Neural cell (in vitro differentiated cells): ENCODE measurements around the gene FHOD3.

ENCODE experiments used
- CTCF ChIP-seq: fragments of 450-650 bp; IDR thresholded peaks from 2 replicates; pipeline ENCODE4 v1.5.1; 2014; ENCODE audit warnings: antibody characterized with exemption, mild to moderate bottlenecking, moderate library complexity; ENCODE audit not compliant: poor library complexity, severe bottlenecking
- EP300 ChIP-seq: fragments of 450-650 bp; conservative IDR thresholded peaks from 2 replicates; pipeline ENCODE4 v1.6.1; 2014; ENCODE audit warnings: antibody characterized with exemption, mild to moderate bottlenecking, moderate library complexity; ENCODE audit not compliant: poor library complexity, severe bottlenecking
- MXI1 ChIP-seq: fragments of 450-650 bp; conservative IDR thresholded peaks from 2 replicates; pipeline ENCODE4 v1.6.1; 2014; ENCODE audit warnings: antibody characterized with exemption, mild to moderate bottlenecking; ENCODE audit not compliant: poor library complexity, severe bottlenecking
- POLR2AphosphoS5 ChIP-seq: IDR thresholded peaks from 2 replicates; pipeline ENCODE4 v1.6.1; 2012
- RAD21 ChIP-seq: fragments of 450-650 bp; conservative IDR thresholded peaks from 2 replicates; pipeline ENCODE4 v1.6.1; 2014; ENCODE audit warnings: antibody characterized with exemption, mild to moderate bottlenecking, moderate library complexity
- REST ChIP-seq: IDR thresholded peaks from 2 replicates; pipeline ENCODE4 v1.6.1; 2012; ENCODE audit warnings: borderline replicate concordance
- SMC3 ChIP-seq: fragments of 450-650 bp; conservative IDR thresholded peaks from 2 replicates; pipeline ENCODE4 v1.6.1; 2014; ENCODE audit warnings: antibody characterized with exemption, mild to moderate bottlenecking, moderate library complexity; ENCODE audit not compliant: poor library complexity
- TAF1 ChIP-seq: IDR thresholded peaks from 2 replicates; pipeline ENCODE4 v1.6.1; 2012; ENCODE audit warnings: low read depth

GRCh38 chr18:36406805-36407204 lies 109.3 kb downstream of the FHOD3 start:
- TF ChIP-seq SMC3 (no peak), EP300 (no peak), CTCF (no peak), REST (no peak), TAF1 (no peak), POLR2AphosphoS5 (no peak), RAD21 (no peak), MXI1 (no peak)
